ENCODE results near the gene CFAP99.
"Not testable (repeated sequence)": the region's sequence is repeated elsewhere in the genome, so short reads cannot be mapped to it uniquely, and the experiment has no call there.

- TF ChIP-seq POLR2AphosphoS5 (IDR thresholded peaks at IDR 0.05; ENCODE audit: low read depth, low read length); BACH1 (IDR thresholded peaks at IDR 0.05; ENCODE audit: low read length): not testable (repeated sequence)
These were observed 11.4 kb downstream of the CFAP99 start for GRCh38 chr4:2429945-2430757.

Measured in H1 (cell line).